HCT116 (cell line): ENCODE data around the gene OXCT1. TPM values are rescaled to one million over a fixed set of nuclear protein-coding genes. Genes with fewer than 3 reads are reported as not detected.

Experiments
- ATAC-seq: fragments of 200-7000 bp; cut with Tn5 transposase; 2 replicates; pipeline ENCODE4 v1.9.1; 2020; ENCODE audit warnings: mild to moderate bottlenecking, moderate library complexity
- BruUV-seq: library from RNA; stranded (reverse); fragments of 400-500 nt; replicated peaks from 2 replicates; lab custom pipeline; 2021; lab: Mats Ljungman, UMichigan
- CTCF ChIA-PET: fragments of 300-600 bp; sonication (Branson Sonifier 250); formaldehyde crosslinking; loops from one replicate; lab custom pipeline; 2021; ENCODE audit warnings: antibody characterized with exemption; lab: Charles Lee
- POLR2A ChIA-PET: fragments of 300-600, 350-600 bp; sonication (Branson Sonifier 250); formaldehyde crosslinking; loops from one replicate; lab custom pipeline; 2021; ENCODE audit warnings: antibody characterized with exemption; lab: Charles Lee
- RAD21 ChIA-PET, 2 experiments: fragments of 300-600 bp; sonication (Branson Sonifier 250); formaldehyde crosslinking; loops; one replicate each; lab custom pipeline; 2023; ENCODE audit warnings: low total read pairs in 2 of 2; ENCODE audit not compliant: uncharacterized antibody in 2 of 2, unreplicated experiment in 2 of 2, low non-redundant PET in 1 of 2; lab: Charles Lee
- DNase-seq: peaks from one replicate; pipeline ENCODE4 v3.0.0-alpha.2; 2010; ENCODE audit warnings: low read depth, low spot score
- H2AFZ ChIP-seq: fragments of 200-600 bp; shearing (Covaris generic), sonication (generic); 2 replicates; pipeline ENCODE4 v1.6.1; 2017; ENCODE audit warnings: low read depth, mixed run types, mixed read lengths, antibody characterized with exemption, low read length; ENCODE audit not compliant: poor library complexity, severe bottlenecking
- H3K27ac ChIP-seq: 2 replicates; pipeline ENCODE4 v1.5.1; 2012; ENCODE audit warnings: low read depth, low read length
- H3K27me3 ChIP-seq: fragments of 200-600 bp; sonication (generic); 2 replicates; pipeline ENCODE4 v1.6.1; 2016; ENCODE audit warnings: mixed run types, low read length, mixed read lengths; ENCODE audit not compliant: insufficient read depth
- H3K36me3 ChIP-seq, 2 experiments: fragments of 200-500 bp in 1 of 2; fragments of 200-600 bp in 1 of 2; sonication (Bioruptor generic) in 1 of 2; sonication (generic) in 1 of 2; 2 replicates each; pipeline versions ENCODE4 v1.5.1 to v1.6.1; 2014 to 2016; ENCODE audit warnings: low read length in 2 of 2, inconsistent platforms in 1 of 2, mixed read lengths in 1 of 2, mixed run types in 1 of 2; ENCODE audit not compliant: insufficient read depth in 2 of 2, control insufficient read depth in 1 of 2
- H3K4me1 ChIP-seq, 2 experiments: fragments of 200-600 bp in 1 of 2; sonication (generic) in 1 of 2; 2 replicates each; pipeline versions ENCODE4 v1.5.1 to v1.6.1; 2012 to 2017; ENCODE audit warnings: low read length in 2 of 2, inconsistent platforms in 1 of 2, mild to moderate bottlenecking in 1 of 2, mixed read lengths in 1 of 2, mixed run types in 1 of 2, moderate library complexity in 1 of 2; ENCODE audit not compliant: insufficient read depth in 2 of 2, control insufficient read depth in 1 of 2
- H3K4me2 ChIP-seq: fragments of 200-600 bp; sonication (generic); 2 replicates; pipeline ENCODE4 v1.6.1; 2017; ENCODE audit warnings: mixed run types, low read length, mixed read lengths
- H3K4me3 ChIP-seq, 2 experiments: fragments of 200-600 bp in 1 of 2; sonication (generic) in 1 of 2; replicated peaks in 1 of 2; 2 replicates each; pipeline ENCODE4 v1.5.1; 2011 to 2016; ENCODE audit warnings: low read length in 2 of 2, control low read depth in 1 of 2, low read depth in 1 of 2, mild to moderate bottlenecking in 1 of 2, mixed read lengths in 1 of 2, mixed run types in 1 of 2
- H3K79me2 ChIP-seq: fragments of 200-600 bp; sonication (generic); 2 replicates; pipeline ENCODE4 v1.6.1; 2017; ENCODE audit warnings: mild to moderate bottlenecking, mixed run types, low read length, moderate library complexity, mixed read lengths; ENCODE audit not compliant: insufficient read depth
- H3K9ac ChIP-seq: fragments of 200-600 bp; sonication (generic); 2 replicates; pipeline ENCODE4 v1.6.1; 2016; ENCODE audit warnings: low read length, mixed read lengths
- H3K9me2 ChIP-seq: fragments of 200-600 bp; sonication (generic), shearing (Covaris generic); 2 replicates; pipeline ENCODE4 v1.6.1; 2017; ENCODE audit warnings: mixed run types, mild to moderate bottlenecking, moderate library complexity; ENCODE audit not compliant: insufficient read depth
- H3K9me3 ChIP-seq, 2 experiments: fragments of 200-500 bp in 1 of 2; fragments of 200-600 bp in 1 of 2; sonication (Bioruptor generic) in 1 of 2; sonication (generic) in 1 of 2; 2 replicates each; pipeline ENCODE4 v1.6.1; 2014 to 2017; ENCODE audit warnings: low read length in 2 of 2, mixed read lengths in 2 of 2, inconsistent platforms in 1 of 2, low read depth in 1 of 2, mild to moderate bottlenecking in 1 of 2, mixed run types in 1 of 2, moderate library complexity in 1 of 2; ENCODE audit not compliant: control insufficient read depth in 1 of 2, insufficient read depth in 1 of 2
- H4K20me1 ChIP-seq: fragments of 200-600 bp; sonication (generic), shearing (Covaris generic); 2 replicates; pipeline ENCODE4 v1.6.1; 2017; ENCODE audit warnings: mixed run types, mild to moderate bottlenecking, moderate library complexity; ENCODE audit not compliant: insufficient read depth
- CBX3 ChIP-seq: IDR thresholded peaks from 2 replicates; pipeline ENCODE4 v1.6.1; 2012; ENCODE audit warnings: low read depth
- EZH2 ChIP-seq: fragments of 200-600 bp; sonication (generic); IDR thresholded peaks from 2 replicates; pipeline ENCODE4 v1.6.1; 2017; ENCODE audit warnings: antibody characterized with exemption, mixed run types
- FOSL1 ChIP-seq: IDR thresholded peaks from 2 replicates; pipeline ENCODE4 v1.6.1; 2012; ENCODE audit warnings: low read depth
- JUND ChIP-seq: IDR thresholded peaks from 2 replicates; pipeline ENCODE4 v1.6.1; 2012
- RAD21 ChIP-seq: IDR thresholded peaks from 2 replicates; pipeline ENCODE4 v1.6.1; 2012; ENCODE audit warnings: low read depth, mild to moderate bottlenecking
- SRF ChIP-seq: IDR thresholded peaks from 2 replicates; pipeline ENCODE4 v1.6.1; 2012; ENCODE audit warnings: low read depth
- TCF7L2 ChIP-seq: IDR thresholded peaks from 2 replicates; pipeline ENCODE4 v1.7.0; 2011; ENCODE audit warnings: borderline replicate concordance, inconsistent platforms; ENCODE audit not compliant: insufficient read depth, insufficient read length; ENCODE audit errors: extremely low read depth
- YY1 ChIP-seq: IDR thresholded peaks from 2 replicates; pipeline ENCODE4 v1.6.1; 2011; ENCODE audit warnings: low read length, low read depth, moderate library complexity, mild to moderate bottlenecking; ENCODE audit not compliant: insufficient replicate concordance; ENCODE audit errors: extremely low read depth
- ZNF274 ChIP-seq: fragments of 200-500 bp; sonication (Bioruptor generic); IDR thresholded peaks from 2 replicates; pipeline ENCODE4 v1.6.1; 2014; ENCODE audit warnings: mild to moderate bottlenecking, low read depth, low read length, inconsistent platforms
- intact Hi-C: fragments of 100-400 bp; cut with micrococcal nuclease; formaldehyde crosslinking; loops from 2 replicates; pipeline ENCODE4 v1.10.0; 2022
- total RNA-seq: library from RNA; stranded (reverse); gene quantifications from one replicate; pipeline ENCODE4 v1.2.1, GENCODE V29; 2021; ENCODE audit not compliant: unreplicated experiment
- TF ChIP-seq, protein P1 (sequence below): IDR thresholded peaks from 2 replicates; pipeline ENCODE4 v1.6.1; 2012; ENCODE audit warnings: low read depth
- TF ChIP-seq, protein P2 (sequence below): IDR thresholded peaks from 2 replicates; pipeline ENCODE4 v1.6.1; 2012
- TF ChIP-seq, protein P3 (sequence below): IDR thresholded peaks from 2 replicates; pipeline ENCODE4 v1.6.1; 2012
- TF ChIP-seq, protein P4 (sequence below), 3 experiments: fragments of 200-600 bp in 1 of 3; sonication (generic) in 1 of 3; IDR thresholded peaks in 2 of 3; conservative IDR thresholded peaks in 1 of 3; 2 replicates each; pipeline ENCODE4 v1.5.1; 2012 to 2017; ENCODE audit warnings: low read depth in 2 of 3, low read length in 2 of 3, antibody characterized with exemption in 1 of 3, borderline replicate concordance in 1 of 3, control low read depth in 1 of 3, mild to moderate bottlenecking in 1 of 3, mixed read lengths in 1 of 3, mixed run types in 1 of 3, moderate library complexity in 1 of 3; ENCODE audit not compliant: insufficient read depth in 1 of 3

OXCT1 gene
- total RNA-seq, 1 experiment from 2014 or later: 28.1 TPM

DNA sequence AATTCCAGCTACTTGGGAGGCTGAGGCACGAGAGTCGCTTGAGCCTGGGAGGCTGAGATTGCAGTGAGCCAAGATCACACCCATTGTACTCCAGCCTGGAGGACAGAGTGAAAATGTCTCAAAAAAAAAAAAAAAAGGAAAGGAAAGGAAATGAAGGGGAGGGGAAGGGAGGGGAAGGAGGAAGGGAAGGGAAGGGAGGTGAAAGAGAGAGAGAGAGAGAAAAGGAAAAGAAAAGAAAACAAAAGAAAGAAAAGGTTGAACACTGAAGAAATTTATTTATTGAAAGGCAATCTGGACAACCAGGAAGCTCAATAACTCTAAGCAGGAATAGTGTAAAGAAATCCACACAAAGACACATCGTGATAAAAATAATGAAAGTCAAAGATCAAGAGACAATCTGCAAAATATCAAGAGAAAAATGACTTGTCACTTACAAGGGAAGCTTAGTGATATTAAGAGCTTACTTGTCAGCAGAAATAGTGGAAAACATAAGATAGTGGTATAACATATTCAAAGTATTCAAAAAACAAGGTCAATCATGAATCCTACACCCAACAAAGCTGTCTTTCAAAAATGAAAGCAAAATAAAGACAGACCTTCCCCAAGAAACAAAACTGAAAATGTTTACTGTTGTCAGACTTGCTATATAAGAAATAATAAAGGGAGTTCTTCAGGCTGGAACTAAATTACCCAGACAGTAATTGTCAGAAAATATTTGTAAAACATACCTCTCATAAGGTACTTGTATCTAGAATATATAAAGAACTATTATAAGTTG, 23.0 kb upstream of the OXCT1 start:
- TF ChIP-seq TCF7L2: no peak
- no peak for TF ChIP-seq SRF
- TF ChIP-seq JUND: no peak
- TF ChIP-seq, protein P1, sequence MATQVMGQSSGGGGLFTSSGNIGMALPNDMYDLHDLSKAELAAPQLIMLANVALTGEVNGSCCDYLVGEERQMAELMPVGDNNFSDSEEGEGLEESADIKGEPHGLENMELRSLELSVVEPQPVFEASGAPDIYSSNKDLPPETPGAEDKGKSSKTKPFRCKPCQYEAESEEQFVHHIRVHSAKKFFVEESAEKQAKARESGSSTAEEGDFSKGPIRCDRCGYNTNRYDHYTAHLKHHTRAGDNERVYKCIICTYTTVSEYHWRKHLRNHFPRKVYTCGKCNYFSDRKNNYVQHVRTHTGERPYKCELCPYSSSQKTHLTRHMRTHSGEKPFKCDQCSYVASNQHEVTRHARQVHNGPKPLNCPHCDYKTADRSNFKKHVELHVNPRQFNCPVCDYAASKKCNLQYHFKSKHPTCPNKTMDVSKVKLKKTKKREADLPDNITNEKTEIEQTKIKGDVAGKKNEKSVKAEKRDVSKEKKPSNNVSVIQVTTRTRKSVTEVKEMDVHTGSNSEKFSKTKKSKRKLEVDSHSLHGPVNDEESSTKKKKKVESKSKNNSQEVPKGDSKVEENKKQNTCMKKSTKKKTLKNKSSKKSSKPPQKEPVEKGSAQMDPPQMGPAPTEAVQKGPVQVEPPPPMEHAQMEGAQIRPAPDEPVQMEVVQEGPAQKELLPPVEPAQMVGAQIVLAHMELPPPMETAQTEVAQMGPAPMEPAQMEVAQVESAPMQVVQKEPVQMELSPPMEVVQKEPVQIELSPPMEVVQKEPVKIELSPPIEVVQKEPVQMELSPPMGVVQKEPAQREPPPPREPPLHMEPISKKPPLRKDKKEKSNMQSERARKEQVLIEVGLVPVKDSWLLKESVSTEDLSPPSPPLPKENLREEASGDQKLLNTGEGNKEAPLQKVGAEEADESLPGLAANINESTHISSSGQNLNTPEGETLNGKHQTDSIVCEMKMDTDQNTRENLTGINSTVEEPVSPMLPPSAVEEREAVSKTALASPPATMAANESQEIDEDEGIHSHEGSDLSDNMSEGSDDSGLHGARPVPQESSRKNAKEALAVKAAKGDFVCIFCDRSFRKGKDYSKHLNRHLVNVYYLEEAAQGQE: no peak
- no peak for TF ChIP-seq EZH2
- TF ChIP-seq RAD21: no peak
- no peak for TF ChIP-seq CBX3
- TF ChIP-seq, protein P2, sequence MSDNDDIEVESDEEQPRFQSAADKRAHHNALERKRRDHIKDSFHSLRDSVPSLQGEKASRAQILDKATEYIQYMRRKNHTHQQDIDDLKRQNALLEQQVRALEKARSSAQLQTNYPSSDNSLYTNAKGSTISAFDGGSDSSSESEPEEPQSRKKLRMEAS: no peak
- TF ChIP-seq, protein P3, sequence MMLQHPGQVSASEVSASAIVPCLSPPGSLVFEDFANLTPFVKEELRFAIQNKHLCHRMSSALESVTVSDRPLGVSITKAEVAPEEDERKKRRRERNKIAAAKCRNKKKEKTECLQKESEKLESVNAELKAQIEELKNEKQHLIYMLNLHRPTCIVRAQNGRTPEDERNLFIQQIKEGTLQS: no peak
- TF ChIP-seq, protein P4, sequence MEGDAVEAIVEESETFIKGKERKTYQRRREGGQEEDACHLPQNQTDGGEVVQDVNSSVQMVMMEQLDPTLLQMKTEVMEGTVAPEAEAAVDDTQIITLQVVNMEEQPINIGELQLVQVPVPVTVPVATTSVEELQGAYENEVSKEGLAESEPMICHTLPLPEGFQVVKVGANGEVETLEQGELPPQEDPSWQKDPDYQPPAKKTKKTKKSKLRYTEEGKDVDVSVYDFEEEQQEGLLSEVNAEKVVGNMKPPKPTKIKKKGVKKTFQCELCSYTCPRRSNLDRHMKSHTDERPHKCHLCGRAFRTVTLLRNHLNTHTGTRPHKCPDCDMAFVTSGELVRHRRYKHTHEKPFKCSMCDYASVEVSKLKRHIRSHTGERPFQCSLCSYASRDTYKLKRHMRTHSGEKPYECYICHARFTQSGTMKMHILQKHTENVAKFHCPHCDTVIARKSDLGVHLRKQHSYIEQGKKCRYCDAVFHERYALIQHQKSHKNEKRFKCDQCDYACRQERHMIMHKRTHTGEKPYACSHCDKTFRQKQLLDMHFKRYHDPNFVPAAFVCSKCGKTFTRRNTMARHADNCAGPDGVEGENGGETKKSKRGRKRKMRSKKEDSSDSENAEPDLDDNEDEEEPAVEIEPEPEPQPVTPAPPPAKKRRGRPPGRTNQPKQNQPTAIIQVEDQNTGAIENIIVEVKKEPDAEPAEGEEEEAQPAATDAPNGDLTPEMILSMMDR (IDR thresholded peaks at IDR 0.05 in 2 of 3, conservative IDR thresholded peaks at IDR 0.05 in 1 of 3; ENCODE audit: borderline replicate concordance in 1 of 3, insufficient read depth in 1 of 3, low read depth in 2 of 3, low read length in 2 of 3): no peak
- TF ChIP-seq YY1: no peak
- no peak for TF ChIP-seq ZNF274
- TF ChIP-seq FOSL1: no peak
- ATAC-seq: no peak
- CTCF ChIA-PET: no interaction called here

More for the DNA sequence above, 23.0 kb upstream of the OXCT1 start:
- H3K9ac ChIP-seq: no peak overlapping the region
- H3K9me3 ChIP-seq: no peaks in the 10 kb centered on the region
- H3K4me3 ChIP-seq: no peak overlapping the region
- intact Hi-C loops: no loop called here
- no peaks in the 10 kb centered on the region for H3K36me3 ChIP-seq
- no peaks in the 10 kb centered on the region for H3K4me1 ChIP-seq
- peaks cover 12% of the 10 kb centered on the region; the same call in 1 of the 2 replicates for H3K27me3 ChIP-seq
- POLR2A ChIA-PET: no interaction called here
- no peak overlapping the region for H3K27ac ChIP-seq
- no peaks in the 10 kb centered on the region for H3K79me2 ChIP-seq
- H3K4me2 ChIP-seq: no peak overlapping the region
- H3K9me2 ChIP-seq: no peaks in the 10 kb centered on the region
- RAD21 ChIA-PET: no interaction called here
- H4K20me1 ChIP-seq: no peaks in the 10 kb centered on the region
- no TSS peak for BruUV-seq
- no peak for DNase-seq
- no peak overlapping the region for H2AFZ ChIP-seq
